Stimulated activated CD4-positive, alpha-beta T cell treated with anti-CD3 and anti-CD28 coated beads, Interleukin-12 subunit alpha, Interleukin-12 subunit beta, amount 100 ng/mL, for 48 hours (primary cell): ENCODE measurements around the gene TCF7L2.
"Not testable (repeated sequence)": the region's sequence is repeated elsewhere in the genome, so short reads cannot be mapped to it uniquely, and the experiment has no call there.

Experiments used
- DNase-seq, 3 donors: peaks; one replicate each; pipeline ENCODE4 v3.0.0-alpha.2; 2020; ENCODE audit warnings: low read depth in 2 of 3, low spot score in 1 of 3

TCF7L2 gene

GRCh38 chr10:113061557-113061956, 111.5 kb downstream of the TCF7L2 start:
- DNase-seq = no peak

- no peak for DNase-seq
Measured at GRCh38 chr10:113063043-113063967, 113.3 kb downstream of the TCF7L2 start.

- DNase-seq = no peak
Measured at GRCh38 chr10:113064039-113064438, 114.0 kb downstream of the TCF7L2 start.

- DNase-seq = not testable (repeated sequence)
Measured at GRCh38 chr10:113066120-113066519, 116.1 kb downstream of the TCF7L2 start.

- DNase-seq = no peak
Measured at GRCh38 chr10:113066561-113067312, 116.7 kb downstream of the TCF7L2 start.

- DNase-seq = no peak
Measured at GRCh38 chr10:113067501-113067900, 117.5 kb downstream of the TCF7L2 start.

- DNase-seq = no peak
Measured at GRCh38 chr10:113068178-113068890, 118.3 kb downstream of the TCF7L2 start.

- no peak for DNase-seq
Measured at GRCh38 chr10:113069595-113069994, 119.5 kb downstream of the TCF7L2 start.

GRCh38 chr10:113071446-113071845, 121.4 kb downstream of the TCF7L2 start:
- DNase-seq = no peak

- DNase-seq = no peak
Measured at GRCh38 chr10:113073549-113074189, 123.6 kb downstream of the TCF7L2 start.

GRCh38 chr10:113076949-113077348, 126.9 kb downstream of the TCF7L2 start:
- no peak for DNase-seq

GRCh38 chr10:113078282-113078907, 128.3 kb downstream of the TCF7L2 start:
- DNase-seq = no peak

- no peak for DNase-seq
Measured at GRCh38 chr10:113080061-113080924, 130.2 kb downstream of the TCF7L2 start.

- no peak for DNase-seq
Measured at GRCh38 chr10:113080925-113081229, 130.8 kb downstream of the TCF7L2 start.

GRCh38 chr10:113084031-113084430, 134.0 kb downstream of the TCF7L2 start:
- no peak for DNase-seq

- DNase-seq = no peak
Measured at GRCh38 chr10:113085776-113086175, 135.7 kb downstream of the TCF7L2 start.

GRCh38 chr10:113086282-113086681, 136.2 kb downstream of the TCF7L2 start:
- no peak for DNase-seq

GRCh38 chr10:113087165-113088029, 137.3 kb downstream of the TCF7L2 start:
- DNase-seq = no peak

- DNase-seq = no peak
Measured at GRCh38 chr10:113088194-113088593, 138.1 kb downstream of the TCF7L2 start.
